ENCODE results near the gene CD34.

CD34 gene

GRCh38 chr1:207840380-207840779 is 70.5 kb downstream of the CD34 start:
- Histone ChIP-seq H3K4me3 (ENCODE audit: low read length) (no peak overlapping the region), H3K4me1 (ENCODE audit: control insufficient read depth, insufficient read depth, low read length) (peaks cover 28% of the 10 kb centered on the region), H3K27ac (ENCODE audit: low read depth, low read length) (no peak overlapping the region), H3K9ac (ENCODE audit: low read length) (no peak overlapping the region), H3K36me3 (ENCODE audit: control insufficient read depth, insufficient read depth, low read length) (no peaks in the 10 kb centered on the region), H3K27me3 (ENCODE audit: control insufficient read depth, insufficient read depth, low read length) (no peaks in the 10 kb centered on the region)

GRCh38 chr1:207839083-207839413 is 71.9 kb downstream of the CD34 start:
- H3K9ac ChIP-seq (ENCODE audit: low read length) = no peak overlapping the region
- no peaks in the 10 kb centered on the region for H3K36me3 ChIP-seq (ENCODE audit: control insufficient read depth, insufficient read depth, low read length)
- H3K27me3 ChIP-seq (ENCODE audit: control insufficient read depth, insufficient read depth, low read length) = no peaks in the 10 kb centered on the region
- no peak overlapping the region for H3K4me3 ChIP-seq (ENCODE audit: low read length)
- H3K4me1 ChIP-seq (ENCODE audit: control insufficient read depth, insufficient read depth, low read length) = peaks cover 26% of the 10 kb centered on the region
- H3K27ac ChIP-seq (ENCODE audit: low read depth, low read length) = peak overlapping the region; percentile 10

GRCh38 chr1:207838156-207839082 is 72.5 kb downstream of the CD34 start:
- H3K4me3 ChIP-seq (ENCODE audit: low read length) = no peak overlapping the region
- H3K27me3 ChIP-seq (ENCODE audit: control insufficient read depth, insufficient read depth, low read length) = no peaks in the 10 kb centered on the region
- H3K9ac ChIP-seq (ENCODE audit: low read length) = no peak overlapping the region
- peaks cover 26% of the 10 kb centered on the region for H3K4me1 ChIP-seq (ENCODE audit: control insufficient read depth, insufficient read depth, low read length)
- peak overlapping the region; percentile 10 for H3K27ac ChIP-seq (ENCODE audit: low read depth, low read length)
- no peaks in the 10 kb centered on the region for H3K36me3 ChIP-seq (ENCODE audit: control insufficient read depth, insufficient read depth, low read length)

GRCh38 chr1:207837673-207838072 is 73.3 kb downstream of the CD34 start:
- no peaks in the 10 kb centered on the region for H3K27me3 ChIP-seq (ENCODE audit: control insufficient read depth, insufficient read depth, low read length)
- H3K4me3 ChIP-seq (ENCODE audit: low read length) = no peak overlapping the region
- no peak overlapping the region for H3K9ac ChIP-seq (ENCODE audit: low read length)
- H3K27ac ChIP-seq (ENCODE audit: low read depth, low read length) = peak overlapping the region; percentile 10
- H3K36me3 ChIP-seq (ENCODE audit: control insufficient read depth, insufficient read depth, low read length) = no peaks in the 10 kb centered on the region
- peaks cover 26% of the 10 kb centered on the region for H3K4me1 ChIP-seq (ENCODE audit: control insufficient read depth, insufficient read depth, low read length)

- peak overlapping the region; percentile 10 for H3K27ac ChIP-seq (ENCODE audit: low read depth, low read length)
- no peaks in the 10 kb centered on the region for H3K27me3 ChIP-seq (ENCODE audit: control insufficient read depth, insufficient read depth, low read length)
- peak overlapping the region; percentile 10 for H3K4me3 ChIP-seq (ENCODE audit: low read length)
- H3K9ac ChIP-seq (ENCODE audit: low read length) = no peak overlapping the region
- H3K4me1 ChIP-seq (ENCODE audit: control insufficient read depth, insufficient read depth, low read length) = peaks cover 33% of the 10 kb centered on the region
- no peaks in the 10 kb centered on the region for H3K36me3 ChIP-seq (ENCODE audit: control insufficient read depth, insufficient read depth, low read length)
These were observed 74.2 kb downstream of the CD34 start for GRCh38 chr1:207836591-207837347.

- Histone ChIP-seq H3K27me3 (ENCODE audit: control insufficient read depth, insufficient read depth, low read length) (no peaks in the 10 kb centered on the region), H3K4me3 (ENCODE audit: low read length) (no peak overlapping the region), H3K4me1 (ENCODE audit: control insufficient read depth, insufficient read depth, low read length) (peaks cover 39% of the 10 kb centered on the region), H3K9ac (ENCODE audit: low read length) (no peak overlapping the region), H3K27ac (ENCODE audit: low read depth, low read length) (peak overlapping the region; percentile 10), H3K36me3 (ENCODE audit: control insufficient read depth, insufficient read depth, low read length) (no peaks in the 10 kb centered on the region)
These were observed 75.0 kb downstream of the CD34 start for GRCh38 chr1:207835958-207836357.

- Histone ChIP-seq H3K4me3 (ENCODE audit: low read length) (no peak overlapping the region), H3K9ac (ENCODE audit: low read length) (no peak overlapping the region), H3K27me3 (ENCODE audit: control insufficient read depth, insufficient read depth, low read length) (no peaks in the 10 kb centered on the region), H3K36me3 (ENCODE audit: control insufficient read depth, insufficient read depth, low read length) (no peaks in the 10 kb centered on the region), H3K27ac (ENCODE audit: low read depth, low read length) (no peak overlapping the region), H3K4me1 (ENCODE audit: control insufficient read depth, insufficient read depth, low read length) (peaks cover 40% of the 10 kb centered on the region)
These were observed 76.8 kb downstream of the CD34 start for GRCh38 chr1:207833956-207834660.

GRCh38 chr1:207833381-207833780 is 77.5 kb downstream of the CD34 start:
- Histone ChIP-seq H3K9ac (ENCODE audit: low read length) (no peak overlapping the region), H3K4me3 (ENCODE audit: low read length) (no peak overlapping the region), H3K36me3 (ENCODE audit: control insufficient read depth, insufficient read depth, low read length) (no peaks in the 10 kb centered on the region), H3K27me3 (ENCODE audit: control insufficient read depth, insufficient read depth, low read length) (no peaks in the 10 kb centered on the region), H3K4me1 (ENCODE audit: control insufficient read depth, insufficient read depth, low read length) (peaks cover 40% of the 10 kb centered on the region), H3K27ac (ENCODE audit: low read depth, low read length) (no peak overlapping the region)

- H3K27ac ChIP-seq (ENCODE audit: low read depth, low read length) = peak overlapping the region; percentile 45
- H3K4me1 ChIP-seq (ENCODE audit: control insufficient read depth, insufficient read depth, low read length) = peaks cover 40% of the 10 kb centered on the region
- H3K27me3 ChIP-seq (ENCODE audit: control insufficient read depth, insufficient read depth, low read length) = no peaks in the 10 kb centered on the region
- no peak overlapping the region for H3K4me3 ChIP-seq (ENCODE audit: low read length)
- H3K9ac ChIP-seq (ENCODE audit: low read length) = no peak overlapping the region
- H3K36me3 ChIP-seq (ENCODE audit: control insufficient read depth, insufficient read depth, low read length) = no peaks in the 10 kb centered on the region
These were observed 78.1 kb downstream of the CD34 start for GRCh38 chr1:207832796-207833195.

- peaks cover 43% of the 10 kb centered on the region for H3K4me1 ChIP-seq (ENCODE audit: control insufficient read depth, insufficient read depth, low read length)
- H3K27ac ChIP-seq (ENCODE audit: low read depth, low read length) = peak overlapping the region; percentile 45
- H3K9ac ChIP-seq (ENCODE audit: low read length) = no peak overlapping the region
- H3K4me3 ChIP-seq (ENCODE audit: low read length) = no peak overlapping the region
- H3K36me3 ChIP-seq (ENCODE audit: control insufficient read depth, insufficient read depth, low read length) = no peaks in the 10 kb centered on the region
- H3K27me3 ChIP-seq (ENCODE audit: control insufficient read depth, insufficient read depth, low read length) = no peaks in the 10 kb centered on the region
These were observed 79.2 kb downstream of the CD34 start for GRCh38 chr1:207831517-207832327.

Data from rectal smooth muscle tissue (tissue), 1 donor.